Thyroid gland (tissue), 4 donors: Measurements from ENCODE around the gene TBC1D8. TPM values are rescaled to one million over a fixed set of nuclear protein-coding genes. Genes with fewer than 3 reads are reported as not detected.
A peak's percentile ranks its signal among the peaks of the same experiment; 100 is the strongest.

Experiments used
- DNase-seq, 2 donors: peaks; one replicate each; pipeline ENCODE4 v3.0.0-alpha.2; 2019
- H3K27ac ChIP-seq, 3 donors: fragments of 200-600 bp; sonication (generic); 1 replicate in 2 of 3; 2 replicates in 1 of 3; pipeline ENCODE4 v1.5.1; 2016 to 2019; ENCODE audit warnings: mild to moderate bottlenecking in 1 of 3, moderate library complexity in 1 of 3
- H3K27me3 ChIP-seq: fragments of 200-600 bp; sonication (generic); one replicate; pipeline ENCODE4 v1.5.1; 2019
- H3K36me3 ChIP-seq, 2 donors: fragments of 200-600 bp; sonication (generic); one replicate each; pipeline ENCODE4 v1.5.1; 2016 to 2019
- H3K4me1 ChIP-seq, 2 donors: fragments of 200-600 bp; sonication (generic); one replicate each; pipeline ENCODE4 v1.5.1; 2017 to 2019
- H3K4me3 ChIP-seq, 3 donors: fragments of 200-600 bp; sonication (generic); replicated peaks in 1 of 3; 1 replicate in 2 of 3; 2 replicates in 1 of 3; pipeline ENCODE4 v1.5.1; 2016; ENCODE audit warnings: mild to moderate bottlenecking in 1 of 3
- H3K9me3 ChIP-seq: fragments of 200-600 bp; sonication (generic); one replicate; pipeline ENCODE4 v1.5.1; 2017
- CTCF ChIP-seq, 6 experiments: fragments of 200-600 bp in 3 of 6; fragments of 450-650 bp in 3 of 6; sonication (generic) in 3 of 6; IDR thresholded peaks; one replicate each; pipeline ENCODE4 v1.5.1; 2016 to 2019; ENCODE audit warnings: antibody characterized with exemption in 6 of 6, mild to moderate bottlenecking in 2 of 6, inconsistent platforms in 1 of 6, moderate library complexity in 1 of 6
- POLR2A ChIP-seq, 2 donors: fragments of 450-650 bp; IDR thresholded peaks; one replicate each; pipeline ENCODE4 v1.6.1; 2017; ENCODE audit warnings: antibody characterized with exemption in 2 of 2, mild to moderate bottlenecking in 2 of 2, moderate library complexity in 1 of 2
- WGBS, 2 donors: methylation state at CpG; one replicate each; pipeline ENCODE4 v1.1.5; 2017; 5-methylcytosine and 5-hydroxymethylcytosine counted together
- intact Hi-C: fragments of 100-400 bp; cut with DNase I; formaldehyde crosslinking; loops from one replicate; pipeline ENCODE4 v1.15.1; 2023
- total RNA-seq, 4 donors: library from RNA; depleted of rRNA; stranded (reverse); fragments of >200 nt; gene quantifications; one replicate each; pipeline ENCODE4 v1.2.3, GENCODE V29; 2016

Gene TBC1D8
- total RNA-seq, 4 donors from 2014 or later = 16.4 to 36.8 (median 27.1) TPM

- Histone ChIP-seq H3K4me3 (no peak overlapping the region), H3K27me3 (no peaks in the 10 kb centered on the region), H3K36me3 (no peaks in the 10 kb centered on the region), H3K9me3 (no peaks in the 10 kb centered on the region), H3K27ac (no peak overlapping the region), H3K4me1 (peaks cover 12 to 39% of the 10 kb centered on the region in 2 donors)
- intact Hi-C loops = no loop called here
- 67 to 74% methylated on average over 5 of the region's 5 CpGs for WGBS, 2 donors
- TF ChIP-seq CTCF (IDR thresholded peaks at IDR 0.05) (no peak), POLR2A (IDR thresholded peaks at IDR 0.05) (no peak)
- DNase-seq = no peak
Measured at GRCh38 chr2:101114268-101114783, 36.9 kb downstream of the TBC1D8 start.

- TF ChIP-seq POLR2A (IDR thresholded peaks at IDR 0.05) (no peak), CTCF (IDR thresholded peaks at IDR 0.05) (no peak)
- intact Hi-C loops = no loop called here
- 31 to 38% methylated on average over 10 of the region's 10 CpGs for WGBS, 2 donors
- Histone ChIP-seq H3K36me3 (no peaks in the 10 kb centered on the region), H3K27ac (no peak overlapping the region), H3K27me3 (no peaks in the 10 kb centered on the region), H3K4me1 (peaks cover 12 to 36% of the 10 kb centered on the region in 2 donors), H3K4me3 (no peak overlapping the region), H3K9me3 (no peaks in the 10 kb centered on the region)
- DNase-seq = no peak
Measured at GRCh38 chr2:101113441-101114267, 37.5 kb downstream of the TBC1D8 start.

GRCh38 chr2:101112772-101113157 is 38.4 kb downstream of the TBC1D8 start:
- 41 to 57% methylated on average over 6 of the region's 6 CpGs for WGBS, 2 donors
- Histone ChIP-seq H3K9me3 (no peaks in the 10 kb centered on the region), H3K27me3 (no peaks in the 10 kb centered on the region), H3K4me1 (peaks cover 12 to 36% of the 10 kb centered on the region in 2 donors), H3K27ac (no peak overlapping the region), H3K4me3 (no peak overlapping the region), H3K36me3 (no peaks in the 10 kb centered on the region)
- peak; percentile 33 to 41 for DNase-seq
- intact Hi-C loops = no loop called here
- no peak for TF ChIP-seq CTCF (IDR thresholded peaks at IDR 0.05)
- no peak for TF ChIP-seq POLR2A (IDR thresholded peaks at IDR 0.05)

- no peaks in the 10 kb centered on the region for H3K36me3 ChIP-seq
- H3K27me3 ChIP-seq = no peaks in the 10 kb centered on the region
- H3K4me3 ChIP-seq = no peak overlapping the region
- no peaks in the 10 kb centered on the region for H3K9me3 ChIP-seq
- H3K27ac ChIP-seq = peak overlapping the region in 1 of 3 donors; percentile 12
- intact Hi-C loops = no loop called here
- DNase-seq = no peak
- peaks cover 12 to 36% of the 10 kb centered on the region in 2 donors for H3K4me1 ChIP-seq
- TF ChIP-seq CTCF (IDR thresholded peaks at IDR 0.05) (no peak), POLR2A (IDR thresholded peaks at IDR 0.05) (no peak)
- 80 to 89% methylated on average over 10 of the region's 10 CpGs for WGBS, 2 donors
Measured at GRCh38 chr2:101111917-101112771, 39.0 kb downstream of the TBC1D8 start.
